ENCODE measurements around the gene PATJ. TPM values are rescaled to one million over a fixed set of nuclear protein-coding genes. Genes with fewer than 3 reads are reported as not detected.
A peak's percentile ranks its signal among the peaks of the same experiment; 100 is the strongest.

The PATJ gene
- total and polyA plus RNA-seq, 2 of the 13 experiments (the other 11 are each of a cell fraction or from before 2014, with no cell fraction given) = 6.2 to 16.8 TPM

GRCh38 chr1:61914823-61915482 is 172.7 kb downstream of the PATJ start (continued):
- TF ChIP-seq ZNF142 (CRISPR knock-in tag; IDR thresholded peaks at IDR 0.05) = no peak
- TF ChIP-seq CSRNP2 (CRISPR knock-in tag; conservative IDR thresholded peaks at IDR 0.05; ENCODE audit: low read depth) = no peak
- TF ChIP-seq MYPOP (CRISPR knock-in tag; IDR thresholded peaks at IDR 0.05) = no peak
- TF ChIP-seq TCF7L2 (IDR thresholded peaks at IDR 0.05; ENCODE audit: low read depth, low read length) = peak; percentile 75
- TF ChIP-seq ARID2 (CRISPR knock-in tag; IDR thresholded peaks at IDR 0.05; ENCODE audit: borderline replicate concordance) = no peak
- no peak for TF ChIP-seq NFAT5 (CRISPR knock-in tag; IDR thresholded peaks at IDR 0.05)
- no peak for TF ChIP-seq ZNF10 (CRISPR knock-in tag; IDR thresholded peaks at IDR 0.05; ENCODE audit: borderline replicate concordance, low read depth)
- TF ChIP-seq ZNF572 (CRISPR knock-in tag; IDR thresholded peaks at IDR 0.05) = no peak
- peak; percentile 67; the same call in 1 of the 2 replicates for TF ChIP-seq MEIS2 (CRISPR knock-in tag; IDR thresholded peaks at IDR 0.05)
- no peak for TF ChIP-seq JUND (CRISPR knock-in tag; IDR thresholded peaks at IDR 0.05)
- TF ChIP-seq EHMT2 (IDR thresholded peaks at IDR 0.05; ENCODE audit: borderline replicate concordance, low read depth, low read length) = peak; percentile 44; the same call in 1 of the 2 replicates
- TF ChIP-seq SIX1 (CRISPR knock-in tag; IDR thresholded peaks at IDR 0.05; ENCODE audit: borderline replicate concordance) = 0 out of 2 replicates have a peak, but pooled peaks have one; percentile 28
- no peak for TF ChIP-seq HOXD1 (CRISPR knock-in tag; IDR thresholded peaks at IDR 0.05)
- no peak for TF ChIP-seq ZSCAN12 (CRISPR knock-in tag; IDR thresholded peaks at IDR 0.05)
